Caco-2 (cell line): ENCODE data around the gene FAXC. TPM values are rescaled to one million over a fixed set of nuclear protein-coding genes. Genes with fewer than 3 reads are reported as not detected.

Experiments
- BruUV-seq: library from RNA; stranded (reverse); fragments of 400-500 nt; replicated peaks from 2 replicates; lab custom pipeline; 2021; lab: Mats Ljungman, UMichigan
- CTCF ChIA-PET: fragments of 300-600 bp; sonication (Branson Sonifier 250); formaldehyde crosslinking; loops from one replicate; lab custom pipeline; 2022; ENCODE audit warnings: antibody characterized with exemption; lab: Charles Lee
- POLR2A ChIA-PET: fragments of 300-600 bp; sonication (Branson Sonifier 250); formaldehyde crosslinking; loops from one replicate; lab custom pipeline; 2022; ENCODE audit warnings: antibody characterized with exemption; lab: Charles Lee
- DNase-seq, 2 experiments: peaks; one replicate each; pipeline versions ENCODE4 v3.0.0 to v3.0.0-alpha.2; 2020 to 2022
- H3K27me3 ChIP-seq: replicated peaks from 2 replicates; pipeline ENCODE4 v1.6.0; 2011; ENCODE audit warnings: low read length; ENCODE audit not compliant: control insufficient read depth, insufficient read depth
- H3K36me3 ChIP-seq: 2 replicates; pipeline ENCODE4 v1.5.1; 2011; ENCODE audit warnings: low read length; ENCODE audit not compliant: control insufficient read depth, insufficient read depth
- H3K4me1 ChIP-seq: fragments of 250-450 bp; sonication (Bioruptor Pico); 2 replicates; pipeline ENCODE4 v1.5.1; 2020; ENCODE audit warnings: mild to moderate bottlenecking
- H3K4me3 ChIP-seq: 2 replicates; pipeline ENCODE4 v1.5.1; 2011; ENCODE audit warnings: low read depth, mild to moderate bottlenecking, control low read depth, low read length
- H3K9me3 ChIP-seq: fragments of 250-450 bp; sonication (Bioruptor Pico); 2 replicates; pipeline ENCODE4 v1.5.1; 2020; ENCODE audit warnings: mild to moderate bottlenecking, moderate library complexity
- H3K27ac Mint-ChIP-seq: one replicate; pipeline ENCODE4 v1.8.0; 2022; ENCODE audit warnings: mixed read lengths; ENCODE audit not compliant: unreplicated experiment
- H3K27me3 Mint-ChIP-seq: one replicate; pipeline ENCODE4 v1.8.0; 2022; ENCODE audit warnings: mixed read lengths; ENCODE audit not compliant: insufficient read depth, unreplicated experiment
- H3K36me3 Mint-ChIP-seq: one replicate; pipeline ENCODE4 v1.8.0; 2022; ENCODE audit warnings: mild to moderate bottlenecking, mixed read lengths; ENCODE audit not compliant: insufficient read depth, unreplicated experiment
- H3K4me1 Mint-ChIP-seq: one replicate; pipeline ENCODE4 v1.8.0; 2022; ENCODE audit warnings: low read depth, mixed read lengths; ENCODE audit not compliant: unreplicated experiment
- H3K4me3 Mint-ChIP-seq: one replicate; pipeline ENCODE4 v1.8.0; 2022; ENCODE audit warnings: mild to moderate bottlenecking, moderate library complexity, mixed read lengths; ENCODE audit not compliant: unreplicated experiment
- H3K9me3 Mint-ChIP-seq: one replicate; pipeline ENCODE4 v1.8.0; 2022; ENCODE audit warnings: mixed read lengths; ENCODE audit not compliant: unreplicated experiment
- CTCF ChIP-seq, 2 experiments: fragments of 200-600 bp in 1 of 2; IDR thresholded peaks; 1 replicate in 1 of 2; 2 replicates in 1 of 2; pipeline versions ENCODE4 v1.5.1 to v1.8.0; 2011 to 2022; ENCODE audit warnings: antibody characterized with exemption in 1 of 2, control low read depth in 1 of 2, inconsistent platforms in 1 of 2, low read depth in 1 of 2, low read length in 1 of 2, mild to moderate bottlenecking in 1 of 2, moderate library complexity in 1 of 2; ENCODE audit not compliant: insufficient read depth in 1 of 2, severe bottlenecking in 1 of 2, unreplicated experiment in 1 of 2
- intact Hi-C: fragments of 100-400 bp; cut with micrococcal nuclease; formaldehyde crosslinking; loops from one replicate; pipeline ENCODE4 v1.10.0; 2022; ENCODE audit not compliant: unreplicated experiment
- total RNA-seq: library from RNA; stranded (reverse); gene quantifications from 2 replicates; pipeline ENCODE4 v1.2.3, GENCODE V29; 2022

Gene FAXC
- total RNA-seq, 1 experiment from 2014 or later = 0.16 TPM

DNA sequence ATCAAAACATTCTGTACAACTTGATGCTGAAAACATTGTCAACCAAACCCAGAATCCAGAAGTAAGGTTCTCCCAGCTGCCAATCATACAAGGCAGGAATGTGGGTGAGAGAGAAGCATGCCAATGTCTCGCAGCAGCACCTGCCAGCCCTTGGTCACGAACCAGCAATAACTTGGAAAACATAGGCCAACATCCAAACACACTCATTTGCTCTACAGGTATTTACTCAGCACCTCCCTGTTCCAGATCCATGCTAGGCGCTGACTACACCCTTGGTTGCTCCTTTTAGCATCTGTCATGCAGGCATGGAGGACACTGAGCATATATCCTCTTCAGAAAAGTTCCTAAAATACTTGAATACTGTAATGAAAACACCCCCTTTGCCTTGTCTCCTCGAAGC is 63.6 kb downstream of the FAXC start:
- H3K4me3 ChIP-seq = no peak overlapping the region
- no peak for DNase-seq
- no TSS peak for BruUV-seq
- Mint-ChIP-seq H3K4me1 (no peaks in the 10 kb centered on the region), H3K27me3 (peaks cover 3% of the 10 kb centered on the region), H3K27ac (no peak overlapping the region), H3K36me3 (no peaks in the 10 kb centered on the region), H3K9me3 (no peaks in the 10 kb centered on the region), H3K4me3 (no peak overlapping the region)
- no peaks in the 10 kb centered on the region for H3K36me3 ChIP-seq
- H3K27me3 ChIP-seq = no peaks in the 10 kb centered on the region
- H3K9me3 ChIP-seq = no peaks in the 10 kb centered on the region
- intact Hi-C loops = no loop called here
- ChIA-PET POLR2A (no interaction called here), CTCF (no interaction called here)
- H3K4me1 ChIP-seq = no peaks in the 10 kb centered on the region
- TF ChIP-seq CTCF (IDR thresholded peaks at IDR 0.05; ENCODE audit: insufficient read depth in 1 of 2, low read depth in 1 of 2, low read length in 1 of 2, severe bottlenecking in 1 of 2, unreplicated experiment in 1 of 2) = no peak

GRCh38 chr6:99282479-99283062 is 66.9 kb downstream of the FAXC start:
- no peaks in the 10 kb centered on the region for H3K4me1 Mint-ChIP-seq
- no peak overlapping the region for H3K4me3 Mint-ChIP-seq
- intact Hi-C loops = loop anchor here (5.0 kb wide), 1 partner anchor 145 kb away; the partner anchor contains the start of gene PNISR
- Histone ChIP-seq H3K4me3 (no peak overlapping the region), H3K4me1 (no peaks in the 10 kb centered on the region), H3K36me3 (no peaks in the 10 kb centered on the region), H3K9me3 (no peaks in the 10 kb centered on the region), H3K27me3 (no peaks in the 10 kb centered on the region)
- ChIA-PET CTCF (no interaction called here), POLR2A (no interaction called here)
- H3K27ac Mint-ChIP-seq = no peak overlapping the region
- DNase-seq = no peak
- H3K36me3 Mint-ChIP-seq = no peaks in the 10 kb centered on the region
- BruUV-seq = no TSS peak
- TF ChIP-seq CTCF (IDR thresholded peaks at IDR 0.05; ENCODE audit: insufficient read depth in 1 of 2, low read depth in 1 of 2, low read length in 1 of 2, severe bottlenecking in 1 of 2, unreplicated experiment in 1 of 2) = peak; percentile 29 to 51
- peaks cover 4% of the 10 kb centered on the region for H3K27me3 Mint-ChIP-seq
- H3K9me3 Mint-ChIP-seq = no peaks in the 10 kb centered on the region

DNA sequence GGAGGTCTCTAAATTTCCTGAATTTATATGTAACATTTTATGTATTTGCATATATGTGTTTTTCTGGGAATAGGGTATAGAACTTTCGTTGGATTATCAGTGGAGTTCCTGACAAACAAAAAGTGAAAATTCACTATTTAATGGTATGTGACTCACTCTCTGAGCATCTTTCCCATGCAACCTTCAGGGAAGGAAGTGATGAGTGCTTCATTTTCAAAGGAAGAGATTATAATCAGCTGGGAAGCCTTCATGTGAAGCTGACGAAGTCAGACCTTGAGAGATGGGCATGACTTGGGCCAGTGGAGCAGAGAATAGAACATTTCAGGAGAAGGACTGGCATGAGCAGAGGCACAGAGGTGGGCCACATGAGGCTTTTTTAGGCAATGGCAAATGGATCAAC is 72.7 kb downstream of the FAXC start:
- H3K9me3 ChIP-seq = no peaks in the 10 kb centered on the region
- no peaks in the 10 kb centered on the region for H3K36me3 ChIP-seq
- intact Hi-C loops = no loop called here
- no peak for DNase-seq
- no peak for TF ChIP-seq CTCF (IDR thresholded peaks at IDR 0.05; ENCODE audit: insufficient read depth in 1 of 2, low read depth in 1 of 2, low read length in 1 of 2, severe bottlenecking in 1 of 2, unreplicated experiment in 1 of 2)
- no peaks in the 10 kb centered on the region for H3K27me3 ChIP-seq
- H3K27me3 Mint-ChIP-seq = peaks cover 10% of the 10 kb centered on the region
- H3K27ac Mint-ChIP-seq = no peak overlapping the region
- BruUV-seq = no TSS peak
- H3K4me3 Mint-ChIP-seq = no peak overlapping the region
- POLR2A ChIA-PET = no interaction called here
- no peaks in the 10 kb centered on the region for H3K4me1 Mint-ChIP-seq
- CTCF ChIA-PET = no interaction called here
- H3K4me1 ChIP-seq = no peaks in the 10 kb centered on the region
- no peaks in the 10 kb centered on the region for H3K36me3 Mint-ChIP-seq
- no peaks in the 10 kb centered on the region for H3K9me3 Mint-ChIP-seq
- H3K4me3 ChIP-seq = no peak overlapping the region
